H9 (cell line): Measurements from ENCODE around the gene GCK. TPM values are rescaled to one million over a fixed set of nuclear protein-coding genes. Genes with fewer than 3 reads are reported as not detected.

Source experiments
- DNase-seq: peaks from one replicate; pipeline ENCODE4 v3.0.0-alpha.2; 2017
- H2AFZ ChIP-seq: one replicate; pipeline ENCODE4 v1.6.1; 2013; ENCODE audit warnings: mild to moderate bottlenecking, low read length, control low read depth, moderate library complexity
- H2AK5ac ChIP-seq: 2 replicates; pipeline ENCODE4 v1.6.1; 2013; ENCODE audit warnings: low read length, control low read depth, mixed read lengths; ENCODE audit not compliant: insufficient read length
- H2BK120ac ChIP-seq: one replicate; pipeline ENCODE4 v1.6.1; 2013; ENCODE audit warnings: low read depth, mild to moderate bottlenecking, low read length, control low read depth, inconsistent platforms; ENCODE audit not compliant: poor library complexity, severe bottlenecking
- H2BK12ac ChIP-seq: 2 replicates; pipeline ENCODE4 v1.6.1; 2013; ENCODE audit warnings: low read length, control low read depth, mixed read lengths, low read depth; ENCODE audit not compliant: insufficient read length
- H2BK15ac ChIP-seq: 2 replicates; pipeline ENCODE4 v1.6.1; 2013; ENCODE audit warnings: low read depth, low read length, control low read depth
- H2BK20ac ChIP-seq: one replicate; pipeline ENCODE4 v1.6.1; 2013; ENCODE audit warnings: low read depth, mild to moderate bottlenecking, low read length, control low read depth, inconsistent platforms; ENCODE audit not compliant: poor library complexity, severe bottlenecking
- H2BK5ac ChIP-seq: 2 replicates; pipeline ENCODE4 v1.6.1; 2013; ENCODE audit warnings: low read length, control low read depth, mixed read lengths; ENCODE audit not compliant: insufficient read length
- H3K14ac ChIP-seq: 2 replicates; pipeline ENCODE4 v1.6.1; 2013; ENCODE audit warnings: low read length, control low read depth; ENCODE audit not compliant: insufficient read depth
- H3K18ac ChIP-seq: 2 replicates; pipeline ENCODE4 v1.6.1; 2013; ENCODE audit warnings: low read depth, mild to moderate bottlenecking, mixed read lengths, low read length, control low read depth; ENCODE audit not compliant: insufficient read length
- H3K23ac ChIP-seq: 2 replicates; pipeline ENCODE4 v1.6.1; 2013; ENCODE audit warnings: low read length, control low read depth, mixed read lengths, low read depth; ENCODE audit not compliant: insufficient read length
- H3K23me2 ChIP-seq: 2 replicates; pipeline ENCODE4 v1.6.1; 2013; ENCODE audit warnings: low read depth, mild to moderate bottlenecking, mixed read lengths, low read length, control low read depth; ENCODE audit not compliant: insufficient read length, poor library complexity, severe bottlenecking
- H3K27ac ChIP-seq: 2 replicates; pipeline ENCODE4 v1.5.1; 2013; ENCODE audit warnings: low read length, control low read depth, mixed read lengths, low read depth; ENCODE audit not compliant: insufficient read length
- H3K27me3 ChIP-seq: 2 replicates; pipeline ENCODE4 v1.6.1; 2013; ENCODE audit warnings: low read length, control low read depth, inconsistent platforms; ENCODE audit not compliant: insufficient read depth
- H3K4ac ChIP-seq: 2 replicates; pipeline ENCODE4 v1.6.1; 2013; ENCODE audit warnings: low read depth, mild to moderate bottlenecking, control low read depth, inconsistent platforms, low read length, moderate library complexity
- H3K4me1 ChIP-seq: 2 replicates; pipeline ENCODE4 v1.6.1; 2013; ENCODE audit warnings: low read length, control low read depth, inconsistent platforms; ENCODE audit not compliant: insufficient read depth
- H3K4me2 ChIP-seq: 2 replicates; pipeline ENCODE4 v1.6.1; 2013; ENCODE audit warnings: low read length, control low read depth, mixed read lengths; ENCODE audit not compliant: insufficient read length, insufficient read depth
- H3K56ac ChIP-seq: 2 replicates; pipeline ENCODE4 v1.6.1; 2013; ENCODE audit warnings: low read depth, mild to moderate bottlenecking, mixed read lengths, low read length, control low read depth; ENCODE audit not compliant: insufficient read length
- H3K79me1 ChIP-seq: 2 replicates; pipeline ENCODE4 v1.6.1; 2013; ENCODE audit warnings: low read depth, mild to moderate bottlenecking, moderate library complexity, low read length, control low read depth, inconsistent platforms; ENCODE audit not compliant: insufficient read depth, poor library complexity, severe bottlenecking
- H3K79me2 ChIP-seq: 2 replicates; pipeline ENCODE4 v1.6.1; 2013; ENCODE audit warnings: low read length, control low read depth, inconsistent platforms; ENCODE audit not compliant: insufficient read depth
- H3K9ac ChIP-seq: 2 replicates; pipeline ENCODE4 v1.6.1; 2013; ENCODE audit warnings: low read length, control low read depth, mixed read lengths; ENCODE audit not compliant: insufficient read length; ENCODE audit errors: extremely low read depth
- H3K9me3 ChIP-seq: one replicate; pipeline ENCODE4 v1.6.1; 2013; ENCODE audit warnings: low read depth, low read length, inconsistent platforms; ENCODE audit not compliant: control insufficient read depth
- H3T11ph ChIP-seq: one replicate; pipeline ENCODE4 v1.6.1; 2013; ENCODE audit warnings: mild to moderate bottlenecking, low read length, control low read depth, inconsistent platforms
- H4K20me1 ChIP-seq: one replicate; pipeline ENCODE4 v1.6.1; 2013; ENCODE audit not compliant: control insufficient read depth, insufficient read length, insufficient read depth
- H4K5ac ChIP-seq: 2 replicates; pipeline ENCODE4 v1.6.1; 2013; ENCODE audit warnings: low read depth, mild to moderate bottlenecking, mixed read lengths, low read length, control low read depth; ENCODE audit not compliant: insufficient read length
- H4K8ac ChIP-seq: replicated peaks from 2 replicates; pipeline ENCODE4 v1.6.1; 2013; ENCODE audit warnings: low read length, control low read depth, mixed read lengths, low read depth; ENCODE audit not compliant: insufficient read length
- H4K91ac ChIP-seq: 2 replicates; pipeline ENCODE4 v1.6.1; 2013; ENCODE audit warnings: low read depth, mild to moderate bottlenecking, moderate library complexity, mixed read lengths, low read length, control low read depth; ENCODE audit not compliant: insufficient read length
- H3K27ac Mint-ChIP-seq, 3 experiments: 2 replicates in 2 of 3; 3 replicates in 1 of 3; pipeline ENCODE4 v1.8.0; 2020 to 2021; ENCODE audit warnings: mixed read lengths in 3 of 3, mild to moderate bottlenecking in 1 of 3, moderate library complexity in 1 of 3
- H3K27me3 Mint-ChIP-seq: 2 replicates; pipeline ENCODE4 v1.8.0; 2021; ENCODE audit warnings: low read depth, mild to moderate bottlenecking, moderate library complexity, mixed read lengths
- H3K36me3 Mint-ChIP-seq, 3 experiments: 2 replicates in 2 of 3; 3 replicates in 1 of 3; pipeline ENCODE4 v1.8.0; 2020 to 2021; ENCODE audit warnings: low read depth in 3 of 3, mixed read lengths in 3 of 3; ENCODE audit not compliant: insufficient read depth in 1 of 3
- H3K4me1 Mint-ChIP-seq, 2 experiments: 2 replicates each; pipeline ENCODE4 v1.8.0; 2020; ENCODE audit warnings: mixed read lengths in 2 of 2
- H3K4me3 Mint-ChIP-seq, 2 experiments: 2 replicates in 1 of 2; 3 replicates in 1 of 2; pipeline ENCODE4 v1.8.0; 2020 to 2021; ENCODE audit warnings: mild to moderate bottlenecking in 2 of 2, mixed read lengths in 2 of 2, moderate library complexity in 1 of 2
- H3K9me3 Mint-ChIP-seq, 2 experiments: 2 replicates in 1 of 2; 3 replicates in 1 of 2; pipeline ENCODE4 v1.8.0; 2020; ENCODE audit warnings: mild to moderate bottlenecking in 2 of 2, mixed read lengths in 2 of 2, moderate library complexity in 1 of 2
- WGBS: extraction: QIAGEN DNeasy Blood & Tissue Kit; methylation state at CpG from one replicate; pipeline ENCODE4 v1.1.7; 2013; ENCODE audit warnings: missing lambda C conversion rate, low lambda C conversion rate, mixed read lengths; ENCODE audit not compliant: insufficient read length; ENCODE audit errors: extremely low coverage; 5-methylcytosine and 5-hydroxymethylcytosine counted together
- total RNA-seq: library from RNA; stranded (reverse); gene quantifications from 2 replicates; pipeline ENCODE4 v1.2.1, GENCODE V29; 2021
- TF ChIP-seq, protein P1 (sequence below): fragments of 200-600 bp; sonication (generic); conservative IDR thresholded peaks from 3 replicates; pipeline ENCODE4 v1.8.0; 2021; ENCODE audit warnings: antibody characterized with exemption, mild to moderate bottlenecking

GCK gene
- total RNA-seq, 1 experiment from 2014 or later, result 0.98 TPM

DNA sequence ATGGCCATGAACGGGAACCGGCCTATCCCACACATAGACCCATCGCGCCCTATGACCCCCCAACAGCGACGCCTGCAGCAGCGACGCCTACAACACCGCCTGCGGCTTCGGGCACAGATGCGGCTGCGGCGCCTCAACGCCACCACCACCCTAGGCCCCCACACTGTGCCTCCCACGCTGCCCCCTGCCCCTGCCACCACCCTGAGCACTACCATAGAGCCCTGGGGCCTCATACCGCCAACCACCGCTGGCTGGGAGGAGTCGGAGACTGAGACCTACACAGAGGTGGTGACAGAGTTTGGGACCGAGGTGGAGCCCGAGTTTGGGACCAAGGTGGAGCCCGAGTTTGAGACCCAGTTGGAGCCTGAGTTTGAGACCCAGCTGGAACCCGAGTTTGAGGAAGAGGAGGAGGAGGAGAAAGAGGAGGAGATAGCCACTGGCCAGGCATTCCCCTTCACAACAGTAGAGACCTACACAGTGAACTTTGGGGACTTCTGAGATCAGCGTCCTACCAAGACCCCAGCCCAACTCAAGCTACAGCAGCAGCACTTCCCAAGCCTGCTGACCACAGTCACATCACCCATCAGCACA lies 75.4 kb downstream of the GCK start:
- Histone ChIP-seq H3K4me2 (no peak overlapping the region), H2BK15ac (no peak overlapping the region), H2BK12ac (no peak overlapping the region), H3K18ac (no peak overlapping the region), H3K9me3 (no peaks in the 10 kb centered on the region), H3K9ac (no peak overlapping the region), H4K20me1 (no peaks in the 10 kb centered on the region), H3K23ac (no peak overlapping the region), H4K5ac (no peak overlapping the region), H2BK5ac (no peak overlapping the region), H3K14ac (no peak overlapping the region), H4K91ac (no peak overlapping the region), H3K4ac (no peak overlapping the region), H3K27ac (no peak overlapping the region), H3K27me3 (no peaks in the 10 kb centered on the region), H2AK5ac (no peak overlapping the region), H3K79me2 (no peaks in the 10 kb centered on the region), H3T11ph (no peak overlapping the region), H2BK20ac (no peak overlapping the region), H4K8ac (no peak overlapping the region), H3K23me2 (no peaks in the 10 kb centered on the region), H2BK120ac (no peak overlapping the region), H3K4me1 (no peaks in the 10 kb centered on the region), H3K79me1 (no peaks in the 10 kb centered on the region), H3K56ac (no peak overlapping the region), H2AFZ (no peak overlapping the region)
- Mint-ChIP-seq H3K9me3 (no peaks in the 10 kb centered on the region), H3K27me3 (no peaks in the 10 kb centered on the region; the same call in 1 of the 2 replicates), H3K4me1 (0 out of 4 replicates have a peak, but pooled peaks cover 0 to 4% of the 10 kb centered on the region in 2 experiments), H3K27ac (peak overlapping the region in 1 of 3 experiments; percentile 62; a peak in 1 of 7 replicates), H3K36me3 (peaks cover 26 to 70% (median 62%) of the 10 kb centered on the region in 3 experiments; a peak in 6 of 7 replicates), H3K4me3 (no peak overlapping the region)
- DNase-seq, result no peak
- no CpG with 5 or more reads among the region's 24 CpGs for WGBS
- TF ChIP-seq, protein P1, sequence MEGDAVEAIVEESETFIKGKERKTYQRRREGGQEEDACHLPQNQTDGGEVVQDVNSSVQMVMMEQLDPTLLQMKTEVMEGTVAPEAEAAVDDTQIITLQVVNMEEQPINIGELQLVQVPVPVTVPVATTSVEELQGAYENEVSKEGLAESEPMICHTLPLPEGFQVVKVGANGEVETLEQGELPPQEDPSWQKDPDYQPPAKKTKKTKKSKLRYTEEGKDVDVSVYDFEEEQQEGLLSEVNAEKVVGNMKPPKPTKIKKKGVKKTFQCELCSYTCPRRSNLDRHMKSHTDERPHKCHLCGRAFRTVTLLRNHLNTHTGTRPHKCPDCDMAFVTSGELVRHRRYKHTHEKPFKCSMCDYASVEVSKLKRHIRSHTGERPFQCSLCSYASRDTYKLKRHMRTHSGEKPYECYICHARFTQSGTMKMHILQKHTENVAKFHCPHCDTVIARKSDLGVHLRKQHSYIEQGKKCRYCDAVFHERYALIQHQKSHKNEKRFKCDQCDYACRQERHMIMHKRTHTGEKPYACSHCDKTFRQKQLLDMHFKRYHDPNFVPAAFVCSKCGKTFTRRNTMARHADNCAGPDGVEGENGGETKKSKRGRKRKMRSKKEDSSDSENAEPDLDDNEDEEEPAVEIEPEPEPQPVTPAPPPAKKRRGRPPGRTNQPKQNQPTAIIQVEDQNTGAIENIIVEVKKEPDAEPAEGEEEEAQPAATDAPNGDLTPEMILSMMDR, result no peak
